Activated CD4-positive, alpha-beta T cell treated with anti-CD3 and anti-CD28 coated beads, Interleukin-2, amount 10 ng/mL, durations not matched to agents 7 days and 5 days (primary cell): ENCODE data around the gene KIF13A. TPM values are rescaled to one million over a fixed set of nuclear protein-coding genes. Genes with fewer than 3 reads are reported as not detected.
"Not testable (repeated sequence)": the region's sequence is repeated elsewhere in the genome, so short reads cannot be mapped to it uniquely, and the experiment has no call there.

Experiments
- CTCF ChIA-PET: fragments of 350-600 bp; sonication (Branson Sonifier 250); formaldehyde crosslinking; loops from one replicate; lab custom pipeline; 2021; ENCODE audit warnings: antibody characterized with exemption; lab: Charles Lee
- POLR2A ChIA-PET: fragments of 350-600 bp; sonication (Branson Sonifier 250); formaldehyde crosslinking; loops from one replicate; lab custom pipeline; 2021; ENCODE audit warnings: antibody characterized with exemption; lab: Charles Lee
- DNase-seq: peaks from one replicate; pipeline ENCODE4 v3.0.0-alpha.2; 2020
- H3K27ac Mint-ChIP-seq: one replicate; pipeline ENCODE4 v1.8.0; 2021; ENCODE audit warnings: mild to moderate bottlenecking, moderate library complexity, mixed read lengths
- H3K27me3 Mint-ChIP-seq: one replicate; pipeline ENCODE4 v1.8.0; 2021; ENCODE audit warnings: mixed read lengths
- H3K36me3 Mint-ChIP-seq: one replicate; pipeline ENCODE4 v1.8.0; 2021; ENCODE audit warnings: low read depth, mixed read lengths
- H3K4me1 Mint-ChIP-seq: one replicate; pipeline ENCODE4 v1.8.0; 2021; ENCODE audit warnings: mixed read lengths
- H3K4me3 Mint-ChIP-seq: one replicate; pipeline ENCODE4 v1.8.0; 2021; ENCODE audit warnings: mild to moderate bottlenecking, moderate library complexity, mixed read lengths
- H3K9me3 Mint-ChIP-seq: one replicate; pipeline ENCODE4 v1.8.0; 2021; ENCODE audit warnings: mixed read lengths
- total RNA-seq, 2 experiments: library from RNA; stranded (reverse); gene quantifications; one replicate each; pipeline ENCODE4 v1.2.3, GENCODE V29; 2021

The KIF13A gene
- total RNA-seq, 2 experiments from 2014 or later = not detected

GRCh38 chr6:17957498-17957897 lies 29.9 kb downstream of the KIF13A start:
- DNase-seq = no peak
- Mint-ChIP-seq H3K36me3 (no peaks in the 10 kb centered on the region), H3K27ac (no peak overlapping the region), H3K4me1 (no peaks in the 10 kb centered on the region), H3K9me3 (no peaks in the 10 kb centered on the region), H3K27me3 (peaks cover 16% of the 10 kb centered on the region), H3K4me3 (no peak overlapping the region)
- POLR2A ChIA-PET = no interaction called here
- CTCF ChIA-PET = no interaction called here

- H3K4me1 Mint-ChIP-seq = no peaks in the 10 kb centered on the region
- CTCF ChIA-PET = no interaction called here
Observed at GRCh38 chr6:17957086-17957485, 30.3 kb downstream of the KIF13A start.

GRCh38 chr6:17950095-17950494 lies 37.3 kb downstream of the KIF13A start:
- ChIA-PET POLR2A (no interaction called here), CTCF (interaction anchor here (1.2 kb wide), 1 partner anchor 9 kb away, joined by 3 read pairs; no protein-coding TSS in a partner anchor)
- DNase-seq = no peak
- Mint-ChIP-seq H3K9me3 (no peaks in the 10 kb centered on the region), H3K4me3 (no peak overlapping the region), H3K36me3 (no peaks in the 10 kb centered on the region), H3K27me3 (peaks cover 11% of the 10 kb centered on the region), H3K4me1 (no peaks in the 10 kb centered on the region), H3K27ac (no peak overlapping the region)

More at GRCh38 chr6:17957086-17957485, 30.3 kb downstream of the KIF13A start:
- no peak overlapping the region for H3K4me3 Mint-ChIP-seq
- POLR2A ChIA-PET = no interaction called here
- no peaks in the 10 kb centered on the region for H3K9me3 Mint-ChIP-seq
- no peaks in the 10 kb centered on the region for H3K36me3 Mint-ChIP-seq
- H3K27ac Mint-ChIP-seq = no peak overlapping the region
- peaks cover 16% of the 10 kb centered on the region for H3K27me3 Mint-ChIP-seq
- DNase-seq = no peak

GRCh38 chr6:17949168-17949567 lies 38.3 kb downstream of the KIF13A start:
- H3K4me3 Mint-ChIP-seq = no peak overlapping the region
- peaks cover 14% of the 10 kb centered on the region for H3K27me3 Mint-ChIP-seq

GRCh38 chr6:17948725-17949124 lies 38.7 kb downstream of the KIF13A start:
- Mint-ChIP-seq H3K27me3 (peaks cover 18% of the 10 kb centered on the region), H3K9me3 (no peaks in the 10 kb centered on the region), H3K27ac (no peak overlapping the region), H3K36me3 (no peaks in the 10 kb centered on the region), H3K4me3 (no peak overlapping the region), H3K4me1 (no peaks in the 10 kb centered on the region)
- ChIA-PET POLR2A (no interaction called here), CTCF (no interaction called here)
- no peak for DNase-seq

More at GRCh38 chr6:17949168-17949567, 38.3 kb downstream of the KIF13A start:
- Mint-ChIP-seq H3K36me3 (no peaks in the 10 kb centered on the region), H3K9me3 (no peaks in the 10 kb centered on the region), H3K4me1 (no peaks in the 10 kb centered on the region), H3K27ac (no peak overlapping the region)
- CTCF ChIA-PET = interaction anchor here (1.2 kb wide), 1 partner anchor 8 kb away, joined by 3 read pairs; no protein-coding TSS in a partner anchor
- POLR2A ChIA-PET = no interaction called here
- DNase-seq = no peak

- CTCF ChIA-PET, H3K4me1 Mint-ChIP-seq, H3K27ac Mint-ChIP-seq, H3K4me3 Mint-ChIP-seq, H3K36me3 Mint-ChIP-seq, DNase-seq, H3K9me3 Mint-ChIP-seq, POLR2A ChIA-PET: not testable (repeated sequence)
- peaks cover 18% of the 10 kb centered on the region for H3K27me3 Mint-ChIP-seq
Observed at GRCh38 chr6:17947574-17947973, 39.9 kb downstream of the KIF13A start.

- Mint-ChIP-seq H3K27ac (no peak overlapping the region), H3K27me3 (peaks cover 16% of the 10 kb centered on the region), H3K4me3 (no peak overlapping the region), H3K4me1 (no peaks in the 10 kb centered on the region), H3K36me3 (no peaks in the 10 kb centered on the region), H3K9me3 (no peaks in the 10 kb centered on the region)
- CTCF ChIA-PET = no interaction called here
- POLR2A ChIA-PET = no interaction called here
- no peak for DNase-seq
Observed at GRCh38 chr6:17945575-17945974, 41.9 kb downstream of the KIF13A start.

GRCh38 chr6:17945111-17945510 lies 42.3 kb downstream of the KIF13A start:
- ChIA-PET POLR2A (no interaction called here), CTCF (no interaction called here)
- H3K27me3 Mint-ChIP-seq = peaks cover 16% of the 10 kb centered on the region
- H3K9me3 Mint-ChIP-seq = no peaks in the 10 kb centered on the region
- H3K4me3 Mint-ChIP-seq = no peak overlapping the region
- H3K4me1 Mint-ChIP-seq = no peaks in the 10 kb centered on the region
- no peaks in the 10 kb centered on the region for H3K36me3 Mint-ChIP-seq
- no peak overlapping the region for H3K27ac Mint-ChIP-seq
- no peak for DNase-seq

- Mint-ChIP-seq H3K27ac (no peak overlapping the region), H3K36me3 (no peaks in the 10 kb centered on the region), H3K27me3 (peaks cover 16% of the 10 kb centered on the region), H3K9me3 (no peaks in the 10 kb centered on the region), H3K4me3 (no peak overlapping the region), H3K4me1 (no peaks in the 10 kb centered on the region)
- ChIA-PET POLR2A (no interaction called here), CTCF (interaction anchor here (1.2 kb wide), 1 partner anchor 9 kb away, joined by 3 read pairs; no protein-coding TSS in a partner anchor)
- no peak for DNase-seq
Observed at GRCh38 chr6:17941318-17941717, 46.1 kb downstream of the KIF13A start.

- ChIA-PET CTCF (no interaction called here), POLR2A (no interaction called here)
- H3K4me1 Mint-ChIP-seq = no peaks in the 10 kb centered on the region
- no peak overlapping the region for H3K4me3 Mint-ChIP-seq
- no peaks in the 10 kb centered on the region for H3K36me3 Mint-ChIP-seq
- H3K27me3 Mint-ChIP-seq = peaks cover 18% of the 10 kb centered on the region
- no peak overlapping the region for H3K27ac Mint-ChIP-seq
- DNase-seq = no peak
- H3K9me3 Mint-ChIP-seq = no peaks in the 10 kb centered on the region
Observed at GRCh38 chr6:17940151-17940792, 47.2 kb downstream of the KIF13A start.

- Mint-ChIP-seq H3K36me3 (no peaks in the 10 kb centered on the region), H3K9me3 (no peaks in the 10 kb centered on the region), H3K4me3 (no peak overlapping the region), H3K27me3 (peaks cover 19% of the 10 kb centered on the region), H3K27ac (no peak overlapping the region), H3K4me1 (no peaks in the 10 kb centered on the region)
- ChIA-PET CTCF (no interaction called here), POLR2A (no interaction called here)
- no peak for DNase-seq
Observed at GRCh38 chr6:17938901-17939300, 48.5 kb downstream of the KIF13A start.

- no peaks in the 10 kb centered on the region for H3K36me3 Mint-ChIP-seq
- no peak overlapping the region for H3K4me3 Mint-ChIP-seq
- ChIA-PET CTCF (interaction anchor here (1.3 kb wide), 1 partner anchor 9 kb away, joined by 3 read pairs; no protein-coding TSS in a partner anchor), POLR2A (no interaction called here)
- H3K27me3 Mint-ChIP-seq = peaks cover 36% of the 10 kb centered on the region
- DNase-seq = no peak
- H3K27ac Mint-ChIP-seq = no peak overlapping the region
- H3K9me3 Mint-ChIP-seq = no peaks in the 10 kb centered on the region
- H3K4me1 Mint-ChIP-seq = no peaks in the 10 kb centered on the region
Observed at GRCh38 chr6:17935188-17936149, 52.0 kb downstream of the KIF13A start.

GRCh38 chr6:17933716-17934115 lies 53.7 kb downstream of the KIF13A start:
- CTCF ChIA-PET = no interaction called here
- POLR2A ChIA-PET = no interaction called here
- H3K9me3 Mint-ChIP-seq = no peaks in the 10 kb centered on the region
- no peak for DNase-seq
- H3K36me3 Mint-ChIP-seq = no peaks in the 10 kb centered on the region
- H3K4me1 Mint-ChIP-seq = no peaks in the 10 kb centered on the region
- no peak overlapping the region for H3K27ac Mint-ChIP-seq
- no peak overlapping the region for H3K4me3 Mint-ChIP-seq
- H3K27me3 Mint-ChIP-seq = peaks cover 39% of the 10 kb centered on the region
